Peyer's patch (tissue), 4 donors: ENCODE measurements around the gene MIEF2. TPM values are rescaled to one million over a fixed set of nuclear protein-coding genes. Genes with fewer than 3 reads are reported as not detected.

Source experiments
- DNase-seq, 3 donors: peaks; one replicate each; pipeline ENCODE4 v3.0.0-alpha.2; 2017 to 2019
- H3K27ac ChIP-seq, 4 donors: fragments of 200-600 bp; sonication (generic); one replicate each; pipeline ENCODE4 v1.5.1; 2016 to 2019
- H3K27me3 ChIP-seq, 2 donors: fragments of 200-600 bp; sonication (generic); one replicate each; pipeline ENCODE4 v1.5.1; 2019
- H3K36me3 ChIP-seq, 3 donors: fragments of 200-600 bp; sonication (generic); one replicate each; pipeline ENCODE4 v1.5.1; 2016 to 2019
- H3K4me1 ChIP-seq, 4 donors: fragments of 200-600 bp; sonication (generic); one replicate each; pipeline ENCODE4 v1.5.1; 2016 to 2019
- H3K4me3 ChIP-seq, 4 donors: fragments of 200-600 bp; sonication (generic); 1 replicate in 3 of 4; 2 replicates in 1 of 4; pipeline ENCODE4 v1.5.1; 2016 to 2019; ENCODE audit warnings: mild to moderate bottlenecking in 1 of 4
- H3K9me3 ChIP-seq, 4 donors: fragments of 200-600 bp; sonication (generic); one replicate each; pipeline ENCODE4 v1.5.1; 2016 to 2019; ENCODE audit warnings: mild to moderate bottlenecking in 1 of 4
- CTCF ChIP-seq, 6 experiments: fragments of 450-650 bp in 4 of 6; fragments of 200-600 bp in 2 of 6; sonication (generic) in 1 of 6; IDR thresholded peaks; one replicate each; pipeline ENCODE4 v1.5.1; 2017 to 2019; ENCODE audit warnings: antibody characterized with exemption in 6 of 6, mild to moderate bottlenecking in 3 of 6, moderate library complexity in 1 of 6
- POLR2A ChIP-seq, 2 donors: fragments of 450-650 bp; IDR thresholded peaks; one replicate each; pipeline ENCODE4 v1.5.1; 2017; ENCODE audit warnings: antibody characterized with exemption in 2 of 2, mild to moderate bottlenecking in 2 of 2, moderate library complexity in 2 of 2
- total RNA-seq, 4 donors: library from RNA; depleted of rRNA; stranded (reverse); fragments of >200 nt; gene quantifications; one replicate each; pipeline ENCODE4 v1.1.0, GENCODE V29; 2016

MIEF2 gene
- total RNA-seq, 4 donors from 2014 or later, result 3.3 to 49.6 (median 22.9) TPM

GRCh38 chr17:18262111-18262510, 1.6 kb downstream of the MIEF2 start:
- Histone ChIP-seq H3K27me3 (no peaks in the 10 kb centered on the region), H3K4me1 (peaks cover 5 to 31% (median 12%) of the 10 kb centered on the region in 4 donors), H3K9me3 (no peaks in the 10 kb centered on the region), H3K27ac (no peak overlapping the region), H3K4me3 (no peak overlapping the region), H3K36me3 (peaks cover 0 to 28% (median 0%) of the 10 kb centered on the region in 3 donors)
- TF ChIP-seq CTCF (IDR thresholded peaks at IDR 0.05) (no peak), POLR2A (IDR thresholded peaks at IDR 0.05) (no peak)
- no peak for DNase-seq

GRCh38 chr17:18262641-18263040, 2.2 kb downstream of the MIEF2 start:
- Histone ChIP-seq H3K27me3 (no peaks in the 10 kb centered on the region), H3K36me3 (peaks cover 0 to 28% (median 0%) of the 10 kb centered on the region in 3 donors), H3K27ac (no peak overlapping the region), H3K9me3 (no peaks in the 10 kb centered on the region), H3K4me1 (peaks cover 0 to 26% (median 8%) of the 10 kb centered on the region in 4 donors), H3K4me3 (no peak overlapping the region)
- no peak for TF ChIP-seq POLR2A (IDR thresholded peaks at IDR 0.05)
- no peak for TF ChIP-seq CTCF (IDR thresholded peaks at IDR 0.05)
- peak in 1 of 3 donors; percentile 44 for DNase-seq

GRCh38 chr17:18263885-18264682, 3.6 kb downstream of the MIEF2 start:
- H3K36me3 ChIP-seq, result peaks cover 0 to 28% (median 0%) of the 10 kb centered on the region in 3 donors
- H3K27ac ChIP-seq, result no peak overlapping the region

GRCh38 chr17:18267366-18267765, 6.9 kb downstream of the MIEF2 start:
- H3K27me3 ChIP-seq, result no peaks in the 10 kb centered on the region
- no peak for TF ChIP-seq POLR2A (IDR thresholded peaks at IDR 0.05)
- no peak for TF ChIP-seq CTCF (IDR thresholded peaks at IDR 0.05)
- no peak overlapping the region for H3K27ac ChIP-seq
- H3K4me1 ChIP-seq, result peaks cover 0 to 3% (median 0%) of the 10 kb centered on the region in 4 donors
- peak in 1 of 3 donors; percentile 45 for DNase-seq
- no peaks in the 10 kb centered on the region for H3K9me3 ChIP-seq
- H3K36me3 ChIP-seq, result peaks cover 0 to 28% (median 0%) of the 10 kb centered on the region in 3 donors
- no peak overlapping the region for H3K4me3 ChIP-seq

More at GRCh38 chr17:18263885-18264682, 3.6 kb downstream of the MIEF2 start:
- Histone ChIP-seq H3K4me3 (no peak overlapping the region), H3K4me1 (peaks cover 0 to 25% (median 6%) of the 10 kb centered on the region in 4 donors), H3K27me3 (no peaks in the 10 kb centered on the region), H3K9me3 (no peaks in the 10 kb centered on the region)
- TF ChIP-seq CTCF (IDR thresholded peaks at IDR 0.05) (no peak), POLR2A (IDR thresholded peaks at IDR 0.05) (no peak)
- peak in 1 of 3 donors; percentile 44 for DNase-seq

GRCh38 chr17:18267927-18268711, 7.7 kb downstream of the MIEF2 start:
- H3K4me3 ChIP-seq, result no peak overlapping the region
- no peaks in the 10 kb centered on the region for H3K4me1 ChIP-seq
- H3K9me3 ChIP-seq, result no peaks in the 10 kb centered on the region
- TF ChIP-seq CTCF (IDR thresholded peaks at IDR 0.05) (no peak), POLR2A (IDR thresholded peaks at IDR 0.05) (no peak)
- H3K27ac ChIP-seq, result no peak overlapping the region
- H3K27me3 ChIP-seq, result no peaks in the 10 kb centered on the region
- DNase-seq, result no peak
- H3K36me3 ChIP-seq, result peaks cover 0 to 24% (median 0%) of the 10 kb centered on the region in 3 donors
